HG03442 (cell line): ENCODE data around the gene RAVER1.
"Not testable (repeated sequence)": the region's sequence is repeated elsewhere in the genome, so short reads cannot be mapped to it uniquely, and the experiment has no call there.

Source experiments
- ATAC-seq: cut with Tn5 transposase; IDR thresholded peaks from one replicate; pipeline ENCODE4 v1.9.1; 2021; ENCODE audit warnings: mild to moderate bottlenecking, moderate library complexity; ENCODE audit not compliant: unreplicated experiment

RAVER1 gene

DNA sequence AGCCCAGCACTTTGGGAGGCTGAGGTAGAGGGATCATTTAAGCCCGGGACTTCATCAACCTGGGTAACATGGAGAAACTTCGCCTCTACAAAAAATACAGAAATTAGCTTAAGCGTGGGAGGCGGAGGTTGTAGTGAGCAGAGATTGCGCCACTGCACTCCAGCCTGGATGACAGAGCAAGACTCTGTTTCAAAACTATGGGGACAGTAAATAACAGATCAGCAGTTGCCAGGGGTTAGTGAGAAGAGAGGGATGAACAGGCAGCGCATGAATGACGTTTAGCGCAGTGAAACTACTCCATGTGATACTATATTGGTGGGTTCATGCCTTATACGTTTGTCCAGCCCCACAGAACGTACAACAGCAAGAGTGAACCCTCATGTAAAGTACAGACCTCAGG lies 13.2 kb upstream of the RAVER1 start:
- ATAC-seq, result no peak

DNA sequence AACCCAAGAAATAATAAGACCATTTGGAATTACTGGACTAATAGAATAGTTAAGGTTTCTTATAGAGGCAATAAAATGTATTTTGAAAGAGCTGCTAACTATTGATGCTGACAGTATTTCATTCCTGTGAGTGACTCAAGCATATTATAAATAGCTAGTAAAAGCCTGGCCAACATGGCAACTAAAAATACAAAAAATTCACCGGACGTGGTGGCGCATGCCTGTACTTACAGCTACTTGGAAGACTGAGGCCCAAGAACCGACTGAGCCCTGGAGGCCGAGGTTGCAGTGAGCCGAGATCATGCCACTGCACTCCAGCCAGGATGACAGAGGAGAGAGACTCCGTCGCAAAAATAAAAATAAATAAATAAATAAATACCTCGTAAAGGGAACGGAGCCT lies 11.5 kb upstream of the RAVER1 start:
- no peak for ATAC-seq

DNA sequence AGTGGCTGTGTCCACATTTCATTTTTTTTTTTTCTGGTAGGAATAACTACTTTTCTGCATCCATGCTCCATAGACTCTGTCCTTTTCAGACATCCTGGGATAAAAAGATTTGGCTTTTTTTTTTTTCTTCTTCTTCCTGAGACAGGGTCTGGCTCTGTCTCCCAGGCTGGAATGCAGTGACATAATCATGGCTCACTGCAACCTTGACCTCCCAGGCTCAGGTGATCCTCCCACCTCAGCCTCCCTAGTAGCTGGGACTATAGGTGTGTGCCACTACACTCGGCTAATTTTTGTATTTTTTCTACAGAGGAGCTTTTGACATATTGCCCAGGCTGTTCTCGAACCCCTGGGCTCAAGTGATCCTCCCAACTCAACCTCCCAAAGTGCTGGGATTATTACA lies 10.2 kb upstream of the RAVER1 start:
- ATAC-seq, result no peak

DNA sequence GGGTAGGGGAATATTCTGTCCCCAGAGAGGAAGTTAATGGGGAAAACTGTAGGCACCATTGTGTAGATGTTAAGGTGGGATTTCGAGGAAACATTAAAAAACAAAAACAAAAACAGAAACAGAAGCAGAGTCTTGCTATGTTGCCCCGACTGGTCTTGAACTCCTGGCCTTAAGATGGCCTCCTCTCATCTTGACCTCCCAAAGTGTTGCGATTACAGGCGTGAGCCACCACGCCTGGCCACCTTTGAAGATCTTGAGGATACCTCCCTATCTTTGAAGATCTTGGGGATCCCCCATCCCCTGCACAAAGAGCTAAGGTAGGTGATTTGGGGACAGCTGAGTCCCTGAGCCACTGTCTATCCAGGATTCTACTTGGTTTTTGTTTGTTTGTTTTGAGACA lies 6.6 kb upstream of the RAVER1 start:
- ATAC-seq, result no peak

DNA sequence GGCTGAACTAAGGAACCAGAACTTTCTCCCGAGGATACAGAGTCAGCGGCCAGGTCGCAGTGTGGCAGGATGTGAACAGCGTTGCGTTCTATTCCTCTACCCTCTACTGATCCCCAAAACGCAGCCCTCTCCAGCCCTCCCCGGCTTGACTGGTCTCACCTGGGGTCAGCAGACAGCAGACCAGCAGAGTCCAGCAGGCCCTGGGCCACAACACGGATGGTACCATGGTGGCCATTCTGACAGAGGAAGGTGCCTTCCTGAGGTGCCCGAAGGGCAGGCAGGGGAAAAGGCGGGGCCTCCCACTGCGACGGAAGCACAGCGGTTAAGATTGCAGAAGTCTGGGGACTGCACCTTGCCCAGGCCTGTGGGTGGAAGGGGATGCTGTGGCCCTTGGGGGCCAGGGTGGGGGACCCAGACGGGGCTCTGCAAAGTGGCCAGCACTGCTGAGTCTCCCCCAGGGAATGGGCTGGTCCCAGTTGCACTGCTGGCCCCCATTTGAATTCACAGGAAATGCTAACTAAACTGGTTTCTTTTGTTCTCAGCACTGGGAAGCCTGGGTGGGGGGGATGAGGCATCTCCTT lies 6.1 kb upstream of the RAVER1 start, which contains the start of gene ICAM3:
ICAM3 (minus strand) TSS at position 245 of the 581 bp plus-strand sequence; CDS start at position 235, 10 bp downstream.
- peak; percentile 63 for ATAC-seq

DNA sequence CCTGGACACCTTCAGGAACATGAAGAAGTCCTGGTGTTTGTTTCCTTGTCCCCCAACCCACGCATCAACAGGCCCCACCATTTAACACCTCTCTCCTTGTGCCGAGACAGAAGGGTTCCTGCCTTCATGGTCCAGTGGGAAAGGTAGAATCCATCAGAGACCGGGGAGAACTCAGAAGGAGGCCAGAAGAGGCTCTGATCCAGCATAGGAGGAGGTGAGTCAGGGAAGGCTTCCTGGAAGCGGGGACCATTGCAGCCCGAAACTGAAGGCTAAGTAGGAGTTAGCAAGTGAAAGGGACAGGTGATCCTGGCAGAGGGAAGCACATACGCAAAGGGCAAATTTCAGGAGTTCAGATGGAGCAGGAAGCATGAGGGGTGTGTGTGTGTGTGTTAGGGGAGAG lies 5.6 kb upstream of the RAVER1 start:
- no peak for ATAC-seq

DNA sequence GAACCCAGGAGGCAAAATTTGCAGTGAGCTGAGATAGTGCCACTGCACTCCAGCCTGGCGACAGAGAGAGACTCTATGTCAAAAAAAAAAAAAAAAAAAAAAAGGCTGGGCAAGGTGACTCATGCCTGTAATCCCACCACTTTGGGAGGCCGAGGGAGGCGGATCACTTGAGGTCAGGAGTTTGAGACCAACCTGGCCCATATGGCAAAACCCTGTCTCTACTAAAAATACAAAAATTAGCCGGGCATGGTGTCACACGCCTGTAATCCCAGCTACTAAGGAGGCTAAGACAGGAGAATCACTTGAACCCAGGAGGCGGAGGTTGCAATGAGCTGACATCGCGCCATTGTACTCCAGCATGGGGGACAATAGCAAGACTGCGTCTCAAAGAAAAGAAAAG lies 3.4 kb upstream of the RAVER1 start:
- not testable (repeated sequence) for ATAC-seq

DNA sequence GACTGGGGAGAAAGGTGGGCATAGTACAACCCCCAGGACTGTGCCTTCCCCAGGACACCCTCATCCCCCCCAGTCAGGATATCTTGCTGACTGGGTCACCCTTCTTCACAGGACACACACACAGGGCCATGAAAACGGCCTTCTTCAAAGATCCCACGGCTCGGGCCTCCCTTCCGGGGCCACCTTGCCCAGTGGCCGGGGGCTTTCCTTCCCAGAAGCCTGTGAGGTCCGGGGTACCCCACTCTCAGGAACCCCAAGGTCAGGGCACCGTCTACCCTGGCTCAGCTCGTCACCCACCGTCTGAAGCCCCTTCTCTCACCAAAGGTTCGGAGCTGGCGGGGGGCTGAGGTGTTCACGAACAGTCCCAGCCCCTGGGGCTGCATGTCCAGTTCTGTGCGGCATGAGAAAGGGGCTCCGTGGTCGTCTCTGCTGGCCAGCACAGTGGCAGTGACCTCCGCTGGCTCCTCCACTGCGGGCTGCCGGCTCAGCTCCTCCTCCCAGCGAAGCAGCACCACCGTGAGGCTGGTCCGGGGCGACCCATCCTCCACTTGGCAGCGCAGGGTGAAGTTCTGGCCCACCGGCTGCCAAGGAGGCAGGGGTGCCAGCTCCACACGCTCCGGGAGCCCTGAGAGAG lies 2.1 kb upstream of the RAVER1 start:
- no peak for ATAC-seq

DNA sequence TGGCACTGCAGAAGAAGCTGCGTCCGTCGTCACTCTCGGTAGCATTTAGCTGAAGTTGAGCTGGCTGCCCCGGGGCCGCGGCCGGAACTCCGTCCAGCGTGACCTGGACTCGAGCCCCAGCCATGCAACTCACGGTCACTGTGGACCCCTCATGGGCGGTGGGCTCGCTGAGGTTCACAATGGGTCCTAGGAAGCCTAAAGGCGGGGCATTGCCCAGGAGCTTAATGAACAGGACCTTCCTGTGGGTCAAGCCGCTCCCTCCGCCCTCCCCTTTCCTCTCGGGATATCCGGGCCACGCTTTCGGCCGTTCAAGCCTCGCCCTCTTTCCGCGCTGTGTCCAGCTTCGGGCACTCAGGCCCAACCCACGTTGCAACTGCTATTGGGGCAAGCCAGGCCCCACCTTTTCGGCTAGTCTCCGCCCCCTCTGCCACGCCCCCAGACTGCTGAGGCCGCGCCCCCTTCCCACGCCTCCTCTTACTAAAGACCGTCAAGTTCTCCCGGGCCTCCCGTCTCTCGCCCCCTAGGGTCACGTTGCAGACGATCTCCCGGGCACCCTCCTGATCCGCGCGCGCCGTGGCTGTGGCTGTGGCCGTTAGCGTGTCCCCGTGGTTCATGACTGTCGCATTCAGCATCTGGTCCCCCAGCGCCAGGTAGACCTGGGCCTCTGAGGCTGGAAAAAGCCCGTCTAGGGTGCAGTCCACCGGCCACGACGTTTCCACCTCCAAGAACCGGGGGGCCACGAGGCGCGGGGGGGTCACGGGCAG lies 1.4 kb upstream of the RAVER1 start:
- no peak for ATAC-seq

DNA sequence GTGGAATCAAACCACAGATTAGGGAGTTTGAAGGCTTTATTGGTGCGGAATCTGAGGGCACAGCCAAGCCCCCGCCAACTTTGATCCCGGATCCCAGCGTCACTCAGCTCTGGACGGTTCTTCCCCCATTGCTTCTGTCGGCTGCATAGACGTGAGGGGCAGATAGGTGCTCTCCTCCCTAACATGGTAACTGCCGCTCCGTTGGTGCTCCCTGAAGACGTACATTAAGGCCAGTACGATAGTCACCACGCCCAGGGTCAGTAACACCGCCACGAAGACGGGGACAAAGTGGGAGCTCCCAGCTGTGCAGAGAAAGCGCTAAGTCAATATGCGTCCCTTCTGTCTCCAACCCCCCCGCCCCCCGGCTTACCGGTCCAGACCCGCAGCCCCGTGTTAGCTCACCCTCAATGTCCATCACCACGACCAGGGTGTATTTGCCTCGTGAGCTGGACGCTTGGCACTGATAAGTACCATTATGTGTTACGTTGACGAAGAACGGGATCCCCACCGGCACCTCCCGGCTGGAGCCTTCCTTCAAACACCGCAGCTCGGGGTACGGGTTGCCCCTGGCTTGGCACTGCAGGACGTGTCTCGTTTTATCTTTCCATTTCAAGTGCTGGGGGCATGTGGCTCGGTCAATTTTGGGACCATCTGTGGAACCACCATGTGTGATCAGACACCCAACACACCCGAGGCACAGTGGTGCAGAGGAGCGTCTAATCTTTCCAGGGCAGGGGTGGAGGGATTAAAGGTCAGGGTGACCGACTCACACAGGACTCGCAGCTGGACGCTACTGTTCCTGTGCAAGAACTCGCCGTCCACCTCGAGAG lies 644 bp upstream of the RAVER1 start:
- ATAC-seq, result no peak

DNA sequence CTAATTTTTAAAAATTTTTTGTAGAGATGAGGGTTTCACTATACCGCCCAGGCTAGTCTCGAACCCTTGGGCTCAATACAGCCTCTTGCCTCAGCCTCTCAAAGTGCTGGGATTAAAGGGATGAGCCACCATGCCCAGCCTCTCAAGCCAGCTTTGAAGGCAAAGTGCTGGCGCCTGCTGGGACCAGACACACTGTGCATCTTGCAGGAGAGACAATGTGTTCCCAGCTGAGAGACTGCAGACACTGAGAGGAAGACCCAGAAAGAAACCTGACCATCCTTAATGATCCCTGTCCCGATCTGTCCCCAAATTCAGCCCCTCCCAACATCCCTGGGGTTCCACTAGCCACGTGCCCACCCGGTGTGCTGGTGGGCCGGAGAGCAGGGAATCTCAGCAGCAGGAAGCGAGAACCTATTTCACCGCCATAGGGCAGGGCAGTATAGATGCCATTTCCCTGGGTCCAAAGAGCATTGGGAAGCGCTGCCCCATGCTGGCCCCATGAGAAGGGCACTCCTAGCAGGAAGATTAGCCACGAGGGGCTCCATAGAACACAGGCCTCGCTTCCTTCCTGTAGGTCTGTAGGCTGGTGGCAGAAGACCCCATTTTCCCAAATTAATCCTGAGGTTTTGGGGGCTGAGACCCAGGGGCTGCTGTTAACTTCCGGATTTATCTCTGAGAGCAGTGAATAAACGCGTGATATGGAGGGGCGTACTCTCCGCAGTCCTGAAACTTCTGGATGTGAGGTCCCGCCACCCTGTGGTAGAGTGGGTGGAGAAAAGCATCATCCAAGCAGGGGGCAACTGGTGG lies 968 bp downstream of the RAVER1 start:
- no peak for ATAC-seq

DNA sequence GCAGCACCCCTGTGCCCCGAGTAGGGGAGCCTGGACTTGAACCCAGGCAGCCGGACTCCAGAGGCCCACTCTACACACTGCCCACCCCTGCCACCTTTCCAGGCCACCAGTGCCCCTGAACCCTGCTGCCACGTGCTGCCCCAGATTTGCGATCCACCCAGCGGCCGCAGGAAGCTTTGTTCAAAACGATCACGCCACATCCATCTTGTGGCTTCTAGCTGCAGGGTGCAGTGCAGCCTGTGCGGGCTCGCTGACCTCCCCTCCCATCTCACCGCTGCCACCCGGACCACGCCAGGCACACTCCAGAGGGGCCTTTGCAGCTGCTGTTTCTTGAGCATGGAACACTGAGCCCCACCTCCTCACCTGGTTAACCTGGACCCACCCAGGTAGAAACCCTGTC lies 3.8 kb downstream of the RAVER1 start:
- ATAC-seq, result no peak

DNA sequence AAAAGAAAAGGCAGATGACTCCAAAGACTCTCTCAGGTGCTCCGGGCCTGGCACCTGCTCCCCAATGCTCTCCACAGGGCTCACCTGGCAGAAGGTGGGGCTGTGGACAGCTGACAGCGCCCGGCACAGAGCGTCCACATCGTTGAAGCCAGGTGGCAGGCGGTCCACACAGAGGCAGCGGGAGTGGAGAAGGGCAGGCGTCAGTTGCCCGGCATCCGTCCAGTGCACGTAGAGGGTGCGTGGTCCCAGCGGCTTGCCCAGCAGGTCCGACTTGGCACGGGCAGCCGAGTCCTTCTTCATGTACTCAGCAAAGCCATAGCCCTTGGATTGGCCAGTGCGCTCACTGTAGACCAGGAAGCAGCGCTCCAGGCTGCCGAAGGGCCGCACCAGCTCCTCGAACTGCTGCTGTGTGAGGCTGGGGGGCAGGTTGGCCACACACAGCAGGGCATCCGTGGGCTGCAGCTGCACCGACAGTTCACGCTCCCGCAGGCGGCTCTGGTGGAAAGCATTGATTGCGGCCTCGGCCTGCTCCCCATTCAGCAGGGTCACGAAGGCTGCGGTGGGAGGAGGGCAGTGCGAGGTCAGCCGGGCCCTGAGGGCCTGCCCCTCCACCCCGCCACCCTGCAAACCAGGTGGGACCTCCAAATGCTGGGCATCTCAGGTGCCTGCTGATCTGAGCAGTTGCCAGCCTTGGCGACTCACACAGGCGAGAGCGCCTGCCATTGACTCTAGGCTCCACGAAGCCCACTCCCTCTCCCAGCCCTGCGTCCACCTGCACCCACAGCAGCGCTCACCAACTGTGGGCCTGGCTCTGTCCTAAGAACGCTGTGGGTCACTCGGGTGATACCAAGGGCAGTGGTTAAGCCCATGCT lies 4.5 kb downstream of the RAVER1 start:
- no peak for ATAC-seq

DNA sequence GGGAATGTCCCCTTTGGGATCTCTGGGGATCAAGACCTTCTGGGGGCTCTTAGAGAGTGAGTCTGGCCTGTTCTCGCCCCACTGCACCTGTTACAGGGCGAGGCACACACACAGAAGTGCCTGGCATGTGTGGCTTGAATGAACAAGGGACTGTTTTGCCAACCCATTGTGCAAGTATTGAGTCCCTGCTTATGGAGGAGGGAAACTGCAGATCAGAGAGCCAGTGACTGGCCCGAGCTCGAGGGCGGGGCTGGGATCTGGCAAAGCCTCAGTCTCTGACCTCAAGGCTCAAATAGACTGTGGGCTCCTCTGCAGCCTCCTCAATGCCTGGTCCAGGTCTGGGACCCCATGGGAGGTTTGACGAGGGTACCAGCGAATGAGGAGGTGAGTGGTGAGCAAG lies 5.5 kb downstream of the RAVER1 start:
- ATAC-seq, result no peak

DNA sequence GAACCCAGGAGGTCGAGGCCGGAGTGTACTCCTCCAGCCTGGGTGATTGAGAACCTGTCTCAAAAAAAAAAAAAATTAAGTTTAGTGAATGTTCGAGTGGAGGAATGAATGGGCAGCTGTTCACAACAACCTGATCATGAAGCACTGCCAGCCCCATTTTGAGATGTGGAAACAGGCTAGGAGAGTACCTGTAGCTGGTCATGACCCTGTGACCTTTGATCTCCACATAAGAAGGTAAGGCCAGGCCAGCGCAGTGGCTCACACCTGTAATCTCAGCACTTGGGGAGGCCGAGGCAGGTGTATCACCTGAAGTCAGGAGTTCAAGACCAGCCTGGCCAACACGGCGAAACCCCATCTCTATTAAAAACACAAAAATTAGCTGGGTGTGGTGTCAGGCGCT lies 7.6 kb downstream of the RAVER1 start:
- no peak for ATAC-seq

DNA sequence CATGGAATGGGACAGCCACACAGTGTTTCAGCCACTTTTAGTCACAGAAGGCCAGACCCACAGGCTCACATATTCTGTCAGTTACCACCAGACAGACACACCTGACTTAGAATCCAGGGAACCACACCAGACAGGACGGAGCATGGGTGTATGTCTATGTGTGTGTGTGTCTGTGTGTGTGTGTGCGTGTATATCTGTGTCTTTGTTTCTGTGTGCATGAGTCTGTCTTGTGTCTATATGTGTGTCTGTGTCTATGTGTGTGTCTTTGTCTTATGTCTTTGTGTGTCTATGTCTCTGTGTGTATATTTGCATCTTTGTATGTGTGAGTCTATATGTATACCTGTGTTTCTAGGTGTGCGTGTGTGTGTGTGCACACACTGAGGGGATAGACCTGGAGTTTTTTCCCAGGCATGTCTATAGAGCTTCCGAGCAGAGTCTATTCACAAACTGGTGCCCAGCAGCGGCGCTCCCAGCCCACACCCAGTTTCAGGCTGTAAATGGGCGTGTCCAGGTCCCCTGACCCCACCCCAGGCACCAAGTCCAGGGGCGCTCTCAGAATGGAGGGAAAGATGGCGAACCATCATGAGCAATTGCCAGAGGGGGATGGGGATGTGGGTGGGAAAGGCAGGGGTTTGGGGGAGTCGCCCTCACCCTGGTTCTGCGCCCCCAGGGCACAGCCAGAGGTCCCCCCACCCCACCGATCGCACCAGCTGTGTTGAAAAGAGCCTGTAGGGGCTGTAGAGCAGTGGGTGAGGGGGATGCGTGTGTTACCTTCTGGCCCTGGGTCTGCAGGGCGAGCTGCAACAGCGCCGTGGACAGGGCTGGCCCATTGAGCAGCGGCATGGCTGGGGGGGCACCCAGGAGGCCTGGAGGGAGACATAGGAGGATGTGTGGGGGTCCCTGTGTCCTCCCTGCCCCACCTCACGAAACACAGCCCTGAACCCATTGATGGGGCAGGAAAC lies 11.2 kb downstream of the RAVER1 start:
- no peak for ATAC-seq

DNA sequence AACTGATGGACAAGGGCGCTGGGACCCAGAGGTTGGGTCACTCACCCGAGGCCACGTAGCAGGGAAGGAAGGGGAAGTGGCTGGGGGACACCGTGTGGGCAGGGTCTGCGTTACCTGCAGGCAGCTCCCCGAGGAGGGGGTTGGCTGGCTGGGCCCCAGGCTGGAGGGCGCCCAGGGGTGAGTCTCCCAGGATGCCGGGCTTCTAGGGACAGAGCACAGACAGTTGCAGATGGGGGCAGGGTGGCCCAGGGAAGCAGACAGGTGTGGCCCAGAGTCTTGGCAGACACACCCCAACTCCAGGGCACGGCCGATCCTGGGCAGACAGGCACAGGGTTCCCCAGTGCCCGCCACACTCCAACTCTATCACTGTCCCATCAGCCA lies 11.9 kb downstream of the RAVER1 start:
- ATAC-seq, result no peak

DNA sequence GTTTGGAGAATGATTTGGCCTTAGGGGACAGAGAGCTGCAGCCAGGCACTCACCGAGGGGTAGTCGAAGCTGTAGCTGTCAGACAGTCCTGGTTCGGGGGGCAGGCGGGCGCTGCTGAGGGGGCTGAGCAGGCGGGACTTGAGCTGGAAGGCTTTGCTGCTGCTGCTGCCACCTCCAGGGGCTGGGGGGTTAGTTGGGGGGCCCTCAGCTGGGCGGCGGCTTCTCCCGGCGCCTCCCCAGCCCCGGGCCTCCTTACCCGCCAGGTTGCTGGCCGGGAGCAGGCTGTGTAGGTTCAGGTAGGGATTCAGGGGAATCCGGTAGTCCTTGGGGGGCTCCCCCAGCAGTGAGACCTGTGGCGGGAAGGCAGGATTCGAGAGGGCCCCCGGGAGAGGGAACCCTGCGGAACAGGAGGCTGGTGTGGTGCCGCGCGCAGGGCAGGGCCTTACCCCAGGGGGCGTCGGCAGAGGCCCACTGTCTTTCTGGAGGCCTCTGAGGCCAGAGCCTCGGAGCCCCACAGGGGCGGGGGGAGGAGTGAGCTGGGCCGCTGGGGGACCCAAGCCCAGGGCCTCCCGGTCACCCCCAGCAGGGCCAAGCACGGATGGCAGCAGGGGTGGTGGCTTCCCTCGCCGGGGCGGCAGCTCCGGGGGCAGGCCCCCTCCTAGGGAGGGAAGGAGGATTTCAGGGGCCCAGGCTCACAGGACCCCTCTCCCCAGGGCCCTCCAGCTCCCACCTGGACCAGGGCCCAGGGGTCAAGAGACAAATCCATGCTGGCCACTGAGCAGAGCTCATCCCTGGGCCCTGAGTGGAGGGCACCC lies 12.5 kb downstream of the RAVER1 start:
- ATAC-seq, result no peak
